Measurements from ENCODE around the gene IGSF3. TPM values are rescaled to one million over a fixed set of nuclear protein-coding genes. Genes with fewer than 3 reads are reported as not detected.

Gene IGSF3
- total RNA-seq, 1 experiment from 2014 or later: 32.4 TPM

DNA sequence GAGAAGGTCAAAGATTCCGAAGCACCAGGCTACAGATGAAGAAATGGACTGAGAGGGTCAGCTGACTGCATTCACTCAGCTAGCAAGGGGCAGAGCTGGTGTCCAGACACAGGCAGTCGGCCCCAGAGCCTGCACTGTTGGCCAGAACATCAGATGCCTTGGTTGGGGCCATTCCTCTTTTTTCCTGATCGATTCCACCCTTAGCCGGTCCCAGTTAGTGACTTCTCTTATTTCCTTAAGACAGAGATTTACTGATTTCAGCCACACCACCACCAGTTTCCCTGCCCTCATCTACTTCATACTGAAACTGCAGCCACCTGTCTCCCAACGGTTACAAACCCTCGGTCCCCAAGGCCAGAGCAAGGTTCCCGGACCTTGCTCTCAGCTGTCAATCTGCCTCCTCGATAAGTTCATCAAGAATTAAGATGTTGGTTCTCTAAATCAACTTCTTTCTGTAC lies 108.2 kb downstream of the IGSF3 start:
- H3K27me3 Mint-ChIP-seq (ENCODE audit: low read depth): no peaks in the 10 kb centered on the region
- ChIA-PET POLR2A (no interaction called here), CTCF (no interaction called here)
- TF ChIP-seq EMX1 (CRISPR knock-in tag; IDR thresholded peaks at IDR 0.05) (no peak), JUN (CRISPR knock-in tag; IDR thresholded peaks at IDR 0.05) (no peak)
- TF ChIP-seq, protein P1, sequence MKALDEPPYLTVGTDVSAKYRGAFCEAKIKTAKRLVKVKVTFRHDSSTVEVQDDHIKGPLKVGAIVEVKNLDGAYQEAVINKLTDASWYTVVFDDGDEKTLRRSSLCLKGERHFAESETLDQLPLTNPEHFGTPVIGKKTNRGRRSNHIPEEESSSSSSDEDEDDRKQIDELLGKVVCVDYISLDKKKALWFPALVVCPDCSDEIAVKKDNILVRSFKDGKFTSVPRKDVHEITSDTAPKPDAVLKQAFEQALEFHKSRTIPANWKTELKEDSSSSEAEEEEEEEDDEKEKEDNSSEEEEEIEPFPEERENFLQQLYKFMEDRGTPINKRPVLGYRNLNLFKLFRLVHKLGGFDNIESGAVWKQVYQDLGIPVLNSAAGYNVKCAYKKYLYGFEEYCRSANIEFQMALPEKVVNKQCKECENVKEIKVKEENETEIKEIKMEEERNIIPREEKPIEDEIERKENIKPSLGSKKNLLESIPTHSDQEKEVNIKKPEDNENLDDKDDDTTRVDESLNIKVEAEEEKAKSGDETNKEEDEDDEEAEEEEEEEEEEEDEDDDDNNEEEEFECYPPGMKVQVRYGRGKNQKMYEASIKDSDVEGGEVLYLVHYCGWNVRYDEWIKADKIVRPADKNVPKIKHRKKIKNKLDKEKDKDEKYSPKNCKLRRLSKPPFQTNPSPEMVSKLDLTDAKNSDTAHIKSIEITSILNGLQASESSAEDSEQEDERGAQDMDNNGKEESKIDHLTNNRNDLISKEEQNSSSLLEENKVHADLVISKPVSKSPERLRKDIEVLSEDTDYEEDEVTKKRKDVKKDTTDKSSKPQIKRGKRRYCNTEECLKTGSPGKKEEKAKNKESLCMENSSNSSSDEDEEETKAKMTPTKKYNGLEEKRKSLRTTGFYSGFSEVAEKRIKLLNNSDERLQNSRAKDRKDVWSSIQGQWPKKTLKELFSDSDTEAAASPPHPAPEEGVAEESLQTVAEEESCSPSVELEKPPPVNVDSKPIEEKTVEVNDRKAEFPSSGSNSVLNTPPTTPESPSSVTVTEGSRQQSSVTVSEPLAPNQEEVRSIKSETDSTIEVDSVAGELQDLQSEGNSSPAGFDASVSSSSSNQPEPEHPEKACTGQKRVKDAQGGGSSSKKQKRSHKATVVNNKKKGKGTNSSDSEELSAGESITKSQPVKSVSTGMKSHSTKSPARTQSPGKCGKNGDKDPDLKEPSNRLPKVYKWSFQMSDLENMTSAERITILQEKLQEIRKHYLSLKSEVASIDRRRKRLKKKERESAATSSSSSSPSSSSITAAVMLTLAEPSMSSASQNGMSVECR (CRISPR knock-in tag; IDR thresholded peaks at IDR 0.05; ENCODE audit: borderline replicate concordance): no peak
- TF ChIP-seq, protein P2, sequence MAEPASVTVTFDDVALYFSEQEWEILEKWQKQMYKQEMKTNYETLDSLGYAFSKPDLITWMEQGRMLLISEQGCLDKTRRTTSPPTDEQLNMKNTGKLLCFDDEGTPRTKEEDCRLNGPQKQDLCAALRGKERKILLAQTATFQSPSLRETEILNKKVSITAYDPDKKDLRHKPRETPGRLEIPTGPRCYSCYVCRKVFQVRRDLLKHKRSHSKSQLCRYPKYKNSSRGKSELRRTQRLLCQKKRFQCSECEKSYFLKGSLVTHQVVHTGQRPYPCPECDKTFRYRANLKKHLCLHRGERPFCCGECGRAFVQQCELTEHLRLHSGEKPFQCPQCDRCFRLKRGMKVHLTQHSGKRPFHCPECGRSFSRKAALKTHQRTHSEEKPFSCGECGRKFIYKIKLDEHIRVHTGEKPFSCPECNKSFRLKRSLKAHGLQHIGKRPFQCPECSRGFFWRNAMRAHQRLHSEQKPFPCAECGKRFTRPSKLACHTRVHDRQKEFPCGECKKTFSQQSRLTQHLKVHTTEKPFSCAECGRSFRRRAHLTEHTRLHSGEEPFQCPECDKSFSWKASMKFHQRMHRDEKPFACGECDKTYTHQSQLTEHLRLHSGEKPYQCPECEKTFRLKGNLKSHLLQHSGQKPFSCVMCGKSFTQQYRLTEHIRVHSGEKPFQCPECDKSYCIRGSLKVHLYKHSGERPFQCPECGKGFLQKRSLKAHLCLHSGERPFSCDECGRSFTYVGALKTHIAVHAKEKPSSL (CRISPR knock-in tag; conservative IDR thresholded peaks at IDR 0.05): no peak
- DNase-seq (ENCODE audit: low spot score) (no peak), ATAC-seq (no peak)
- H3K36me3 Mint-ChIP-seq: peaks cover 22% of the 10 kb centered on the region
- peaks cover 3% of the 10 kb centered on the region; the same call in 1 of the 2 replicates for H3K4me1 Mint-ChIP-seq
- H3K9me3 Mint-ChIP-seq: peaks cover 21% of the 10 kb centered on the region
- H3K27ac Mint-ChIP-seq: no peak overlapping the region
- no peak overlapping the region for H3K4me3 Mint-ChIP-seq

DNA sequence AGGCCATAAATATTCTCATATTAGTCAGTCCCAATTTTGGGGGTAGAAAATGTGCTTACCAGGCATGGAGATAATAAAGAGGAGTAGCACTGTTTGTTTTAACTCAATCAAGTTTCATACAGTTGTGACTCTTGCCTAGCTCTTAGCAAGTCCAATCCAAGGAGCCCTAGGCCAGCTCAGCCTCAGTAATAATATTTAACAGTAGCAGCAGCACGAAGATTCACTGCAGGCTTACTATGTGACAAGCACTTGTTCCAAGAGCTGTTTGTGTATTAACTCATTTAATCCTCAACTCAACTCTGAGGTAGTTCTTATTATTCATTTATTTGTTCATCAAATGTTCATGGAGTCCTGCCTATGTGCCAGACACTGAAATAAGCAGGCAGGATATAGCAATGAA lies 109.0 kb downstream of the IGSF3 start:
- ATAC-seq (no peak), DNase-seq (ENCODE audit: low spot score) (no peak)
- CTCF ChIA-PET: no interaction called here
- POLR2A ChIA-PET: no interaction called here
- H3K9me3 Mint-ChIP-seq: peaks cover 14% of the 10 kb centered on the region
- TF ChIP-seq HMGA2 (CRISPR knock-in tag; IDR thresholded peaks at IDR 0.05): no peak
- TF ChIP-seq GTF2I (CRISPR knock-in tag; conservative IDR thresholded peaks at IDR 0.05): no peak
- TF ChIP-seq, protein P2 (CRISPR knock-in tag; conservative IDR thresholded peaks at IDR 0.05): no peak
- no peak for TF ChIP-seq ZNF396 (CRISPR knock-in tag; IDR thresholded peaks at IDR 0.05; ENCODE audit: borderline replicate concordance)
- TF ChIP-seq NR3C1 (CRISPR knock-in tag; conservative IDR thresholded peaks at IDR 0.05; ENCODE audit: low read depth): no peak
- no peak for TF ChIP-seq ELF4 (CRISPR knock-in tag; IDR thresholded peaks at IDR 0.05; ENCODE audit: low read depth)
- no peak for TF ChIP-seq ZNF671 (CRISPR knock-in tag; IDR thresholded peaks at IDR 0.05)
- no peak for TF ChIP-seq ZBTB21 (CRISPR knock-in tag; IDR thresholded peaks at IDR 0.05; ENCODE audit: borderline replicate concordance)
- TF ChIP-seq EMX1 (CRISPR knock-in tag; IDR thresholded peaks at IDR 0.05): no peak
- TF ChIP-seq, protein P3, sequence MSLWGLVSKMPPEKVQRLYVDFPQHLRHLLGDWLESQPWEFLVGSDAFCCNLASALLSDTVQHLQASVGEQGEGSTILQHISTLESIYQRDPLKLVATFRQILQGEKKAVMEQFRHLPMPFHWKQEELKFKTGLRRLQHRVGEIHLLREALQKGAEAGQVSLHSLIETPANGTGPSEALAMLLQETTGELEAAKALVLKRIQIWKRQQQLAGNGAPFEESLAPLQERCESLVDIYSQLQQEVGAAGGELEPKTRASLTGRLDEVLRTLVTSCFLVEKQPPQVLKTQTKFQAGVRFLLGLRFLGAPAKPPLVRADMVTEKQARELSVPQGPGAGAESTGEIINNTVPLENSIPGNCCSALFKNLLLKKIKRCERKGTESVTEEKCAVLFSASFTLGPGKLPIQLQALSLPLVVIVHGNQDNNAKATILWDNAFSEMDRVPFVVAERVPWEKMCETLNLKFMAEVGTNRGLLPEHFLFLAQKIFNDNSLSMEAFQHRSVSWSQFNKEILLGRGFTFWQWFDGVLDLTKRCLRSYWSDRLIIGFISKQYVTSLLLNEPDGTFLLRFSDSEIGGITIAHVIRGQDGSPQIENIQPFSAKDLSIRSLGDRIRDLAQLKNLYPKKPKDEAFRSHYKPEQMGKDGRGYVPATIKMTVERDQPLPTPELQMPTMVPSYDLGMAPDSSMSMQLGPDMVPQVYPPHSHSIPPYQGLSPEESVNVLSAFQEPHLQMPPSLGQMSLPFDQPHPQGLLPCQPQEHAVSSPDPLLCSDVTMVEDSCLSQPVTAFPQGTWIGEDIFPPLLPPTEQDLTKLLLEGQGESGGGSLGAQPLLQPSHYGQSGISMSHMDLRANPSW (CRISPR knock-in tag; conservative IDR thresholded peaks at IDR 0.05; ENCODE audit: low read depth): no peak
- no peak for TF ChIP-seq IRF2 (CRISPR knock-in tag; IDR thresholded peaks at IDR 0.05; ENCODE audit: borderline replicate concordance, low read depth)
- no peak for TF ChIP-seq TCF7 (CRISPR knock-in tag; IDR thresholded peaks at IDR 0.05; ENCODE audit: low read depth)
- TF ChIP-seq, protein P4, sequence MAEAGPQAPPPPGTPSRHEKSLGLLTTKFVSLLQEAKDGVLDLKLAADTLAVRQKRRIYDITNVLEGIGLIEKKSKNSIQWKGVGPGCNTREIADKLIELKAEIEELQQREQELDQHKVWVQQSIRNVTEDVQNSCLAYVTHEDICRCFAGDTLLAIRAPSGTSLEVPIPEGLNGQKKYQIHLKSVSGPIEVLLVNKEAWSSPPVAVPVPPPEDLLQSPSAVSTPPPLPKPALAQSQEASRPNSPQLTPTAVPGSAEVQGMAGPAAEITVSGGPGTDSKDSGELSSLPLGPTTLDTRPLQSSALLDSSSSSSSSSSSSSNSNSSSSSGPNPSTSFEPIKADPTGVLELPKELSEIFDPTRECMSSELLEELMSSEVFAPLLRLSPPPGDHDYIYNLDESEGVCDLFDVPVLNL (CRISPR knock-in tag; IDR thresholded peaks at IDR 0.05; ENCODE audit: borderline replicate concordance, low read depth): no peak
- TF ChIP-seq CBFB (CRISPR knock-in tag; IDR thresholded peaks at IDR 0.05; ENCODE audit: low read depth): no peak
- no peak for TF ChIP-seq CREB1 (CRISPR knock-in tag; IDR thresholded peaks at IDR 0.05)
- TF ChIP-seq, protein P5, sequence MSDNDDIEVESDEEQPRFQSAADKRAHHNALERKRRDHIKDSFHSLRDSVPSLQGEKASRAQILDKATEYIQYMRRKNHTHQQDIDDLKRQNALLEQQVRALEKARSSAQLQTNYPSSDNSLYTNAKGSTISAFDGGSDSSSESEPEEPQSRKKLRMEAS (CRISPR knock-in tag; IDR thresholded peaks at IDR 0.05): no peak
- no peak for TF ChIP-seq JAZF1 (CRISPR knock-in tag; IDR thresholded peaks at IDR 0.05)
- no peak overlapping the region for H3K4me3 Mint-ChIP-seq
- peaks cover 6% of the 10 kb centered on the region for H3K4me1 Mint-ChIP-seq
- H3K36me3 Mint-ChIP-seq: peaks cover 14% of the 10 kb centered on the region
- no peak overlapping the region for H3K27ac Mint-ChIP-seq
- H3K27me3 Mint-ChIP-seq (ENCODE audit: low read depth): no peaks in the 10 kb centered on the region

All from WTC11 (cell line).